IMR-90 (cell line): ENCODE results near the gene RPL39. TPM values are rescaled to one million over a fixed set of nuclear protein-coding genes. Genes with fewer than 3 reads are reported as not detected.
"Not testable (repeated sequence)": the region's sequence is repeated elsewhere in the genome, so short reads cannot be mapped to it uniquely, and the experiment has no call there.

Experiments used
- ATAC-seq: fragments of 200-7000 bp; cut with Tn5 transposase; 2 replicates; pipeline ENCODE4 v1.9.1; 2020; ENCODE audit warnings: low read depth, mild to moderate bottlenecking, moderate library complexity
- BruUV-seq: library from RNA; stranded (reverse); fragments of 400-500 nt; replicated peaks from 2 replicates; lab custom pipeline; 2021; lab: Mats Ljungman, UMichigan
- CTCF ChIA-PET: fragments of 300-600 bp; formaldehyde crosslinking; extraction: SDS; loops from one replicate; lab custom pipeline; 2021; ENCODE audit warnings: antibody characterized with exemption; lab: Yijun Ruan, JAX
- POLR2A ChIA-PET: fragments of 300-600 bp; sonication (Branson Sonifier 250); formaldehyde crosslinking; loops from one replicate; lab custom pipeline; 2022; ENCODE audit warnings: antibody characterized with exemption; ENCODE audit not compliant: unreplicated experiment; lab: Charles Lee
- DNase-seq: peaks from one replicate; pipeline ENCODE4 v3.0.0; 2013
- H2AFZ ChIP-seq: replicated peaks from 2 replicates; pipeline ENCODE3; 2013; ENCODE audit warnings: low read length, mild to moderate bottlenecking; ENCODE audit not compliant: poor library complexity
- H2AK5ac ChIP-seq: 2 replicates; pipeline ENCODE4 v1.6.1; 2013; ENCODE audit warnings: low read depth, low read length, inconsistent platforms
- H2AK9ac ChIP-seq: replicated peaks from 2 replicates; pipeline ENCODE3; 2013; ENCODE audit warnings: mild to moderate bottlenecking, low read depth, low read length, moderate library complexity; ENCODE audit not compliant: poor library complexity
- H2BK120ac ChIP-seq: 2 replicates; pipeline ENCODE4 v1.6.1; 2013; ENCODE audit warnings: low read depth, low read length, inconsistent platforms
- H2BK15ac ChIP-seq: 3 replicates; pipeline ENCODE4 v1.6.1; 2013; ENCODE audit warnings: low read depth, low read length, inconsistent platforms
- H2BK20ac ChIP-seq: 2 replicates; pipeline ENCODE4 v1.6.1; 2013; ENCODE audit warnings: low read depth, mild to moderate bottlenecking, inconsistent platforms, low read length, moderate library complexity
- H2BK5ac ChIP-seq: 2 replicates; pipeline ENCODE4 v1.6.1; 2013; ENCODE audit warnings: mild to moderate bottlenecking, low read depth, low read length, inconsistent platforms; ENCODE audit not compliant: poor library complexity, severe bottlenecking
- H3K14ac ChIP-seq: replicated peaks from 2 replicates; pipeline ENCODE4 v1.6.1; 2013; ENCODE audit warnings: low read depth, low read length, inconsistent platforms
- H3K18ac ChIP-seq: 2 replicates; pipeline ENCODE4 v1.6.1; 2013; ENCODE audit warnings: low read depth, low read length, control low read depth
- H3K23ac ChIP-seq: 2 replicates; pipeline ENCODE4 v1.6.1; 2013; ENCODE audit warnings: low read depth, low read length, inconsistent platforms
- H3K27ac ChIP-seq: 2 replicates; pipeline ENCODE4 v1.5.1; 2013; ENCODE audit warnings: mild to moderate bottlenecking, control low read depth, low read length; ENCODE audit not compliant: insufficient read depth
- H3K27me3 ChIP-seq: 2 replicates; pipeline ENCODE4 v1.6.1; 2013; ENCODE audit warnings: low read length; ENCODE audit not compliant: control insufficient read depth, insufficient read depth
- H3K36me3 ChIP-seq: 2 replicates; pipeline ENCODE4 v1.6.1; 2013; ENCODE audit warnings: low read length, mixed read lengths; ENCODE audit not compliant: control insufficient read depth, insufficient read depth
- H3K4ac ChIP-seq: 2 replicates; pipeline ENCODE4 v1.6.1; 2013; ENCODE audit warnings: low read depth, low read length, inconsistent platforms
- H3K4me1 ChIP-seq: 2 replicates; pipeline ENCODE4 v1.6.1; 2013; ENCODE audit warnings: low read length, mixed read lengths; ENCODE audit not compliant: control insufficient read depth, insufficient read depth
- H3K4me2 ChIP-seq: 2 replicates; pipeline ENCODE4 v1.6.1; 2013; ENCODE audit warnings: low read depth, mild to moderate bottlenecking, control low read depth, low read length, moderate library complexity
- H3K4me3 ChIP-seq: 2 replicates; pipeline ENCODE4 v1.5.1; 2013; ENCODE audit warnings: low read depth, mild to moderate bottlenecking, control low read depth, low read length, moderate library complexity; ENCODE audit not compliant: insufficient read depth
- H3K56ac ChIP-seq: 2 replicates; pipeline ENCODE4 v1.6.1; 2013; ENCODE audit warnings: low read length, inconsistent platforms; ENCODE audit not compliant: insufficient read depth; ENCODE audit errors: extremely low read depth
- H3K79me1 ChIP-seq, 2 experiments: 2 replicates each; pipeline ENCODE4 v1.6.1; 2013; ENCODE audit warnings: low read length in 2 of 2, inconsistent platforms in 1 of 2, low read depth in 1 of 2
- H3K9ac ChIP-seq: 2 replicates; pipeline ENCODE4 v1.6.1; 2013; ENCODE audit warnings: low read depth, low read length, control low read depth
- H3K9me1 ChIP-seq: 2 replicates; pipeline ENCODE4 v1.6.1; 2013; ENCODE audit warnings: low read length, inconsistent platforms; ENCODE audit not compliant: insufficient read depth
- H3K9me3 ChIP-seq: 2 replicates; pipeline ENCODE4 v1.6.1; 2013; ENCODE audit warnings: low read length; ENCODE audit not compliant: control insufficient read depth, insufficient read depth
- H4K20me1 ChIP-seq: 2 replicates; pipeline ENCODE4 v1.6.1; 2013; ENCODE audit warnings: low read length, inconsistent platforms; ENCODE audit not compliant: insufficient read depth
- H4K5ac ChIP-seq: 2 replicates; pipeline ENCODE4 v1.6.1; 2013; ENCODE audit warnings: mild to moderate bottlenecking, low read depth, low read length, control low read depth
- H4K8ac ChIP-seq, 2 experiments: 2 replicates each; pipeline ENCODE4 v1.6.1; 2013; ENCODE audit warnings: low read depth in 2 of 2, low read length in 2 of 2, control low read depth in 1 of 2, inconsistent platforms in 1 of 2
- H4K91ac ChIP-seq: 2 replicates; pipeline ENCODE4 v1.6.1; 2013; ENCODE audit warnings: low read depth, low read length, inconsistent platforms; ENCODE audit not compliant: insufficient read depth
- WGBS, 2 experiments: methylation state at CpG; one replicate each; pipeline versions ENCODE4 v1.1.5 to v1.1.7; 2013; ENCODE audit warnings: missing lambda C conversion rate in 2 of 2; ENCODE audit not compliant: insufficient read length in 1 of 2; ENCODE audit errors: extremely low coverage in 2 of 2; 5-methylcytosine and 5-hydroxymethylcytosine counted together
- dilution Hi-C: fragments of 300-500 bp; cut with HindIII; formaldehyde crosslinking; loops from one replicate; pipeline ENCODE4 v1.14.3; 2018; ENCODE audit warnings: low sequenced_read_pairs; ENCODE audit not compliant: unreplicated experiment
- in situ Hi-C: fragments of 300-500 bp; cut with MboI; formaldehyde crosslinking; loops from 3 replicates; pipeline ENCODE4 v1.14.3; 2019; ENCODE audit warnings: low sequenced_read_pairs, inconsistent platforms, mixed read lengths
- intact Hi-C: fragments of 100-400 bp; cut with micrococcal nuclease; formaldehyde crosslinking; loops from 2 replicates; pipeline ENCODE4 v1.10.0; 2022
- polyA plus RNA-seq, 3 experiments: library from polyadenylated mRNA; depleted of rRNA; stranded (reverse); fragments of >200 nt; gene quantifications; 2 replicates each; pipeline ENCODE4 v1.2.3, GENCODE V29; 2012; ENCODE audit warnings: low replicate concordance in 1 of 3
- total RNA-seq: library from RNA; depleted of rRNA; stranded (reverse); fragments of >200 nt; gene quantifications from 2 replicates; pipeline ENCODE4 v1.2.3, GENCODE V29; 2012

The RPL39 gene
- total and polyA plus RNA-seq, 2 of the 4 experiments (the other 2 are of a cell fraction): 681 to 2,357 TPM

GRCh38 chrX:119824221-119824620, 32.8 kb upstream of the RPL39 start:
- H3K27ac ChIP-seq, H3K4ac ChIP-seq, H3K23ac ChIP-seq, H4K5ac ChIP-seq, H4K20me1 ChIP-seq, H3K27me3 ChIP-seq, H2AK5ac ChIP-seq, in situ Hi-C loops, H4K8ac ChIP-seq, ATAC-seq, H3K56ac ChIP-seq, H2BK5ac ChIP-seq, H2AFZ ChIP-seq, H3K9me3 ChIP-seq, H3K4me3 ChIP-seq, H4K91ac ChIP-seq, POLR2A ChIA-PET, H3K4me1 ChIP-seq, H3K36me3 ChIP-seq, H3K9ac ChIP-seq, BruUV-seq, dilution Hi-C loops, H3K14ac ChIP-seq, DNase-seq, H3K9me1 ChIP-seq, intact Hi-C loops, H2AK9ac ChIP-seq, H2BK15ac ChIP-seq, H2BK120ac ChIP-seq, H3K18ac ChIP-seq, H2BK20ac ChIP-seq, CTCF ChIA-PET, H3K79me1 ChIP-seq, H3K4me2 ChIP-seq: not testable (repeated sequence)
- WGBS, 2 experiments: no CpG with 5 or more reads among the region's 5 CpGs

GRCh38 chrX:119821703-119822102, 30.3 kb upstream of the RPL39 start:
- H4K8ac ChIP-seq, H4K20me1 ChIP-seq, H3K4ac ChIP-seq, H2AFZ ChIP-seq, H2BK20ac ChIP-seq, DNase-seq, H3K9me1 ChIP-seq, H3K23ac ChIP-seq, H3K27ac ChIP-seq, H3K4me2 ChIP-seq, H2AK5ac ChIP-seq, in situ Hi-C loops, H4K91ac ChIP-seq, H2AK9ac ChIP-seq, ATAC-seq, POLR2A ChIA-PET, H3K14ac ChIP-seq, H2BK5ac ChIP-seq, H3K9ac ChIP-seq, H4K5ac ChIP-seq, H3K79me1 ChIP-seq, H3K18ac ChIP-seq, H3K27me3 ChIP-seq, H3K56ac ChIP-seq, H3K9me3 ChIP-seq, H2BK120ac ChIP-seq, H3K4me3 ChIP-seq, H3K4me1 ChIP-seq, intact Hi-C loops, H3K36me3 ChIP-seq, H2BK15ac ChIP-seq, BruUV-seq, dilution Hi-C loops: not testable (repeated sequence)
- CTCF ChIA-PET: interaction anchor here (0.9 kb wide), 1 partner anchor 21 kb away, joined by 3 read pairs; no protein-coding TSS in a partner anchor
- WGBS, 2 experiments: no CpG with 5 or more reads among the region's 3 CpGs
